NCI-H526 (cell line): ENCODE results near the gene SMARCA4.
A peak's percentile ranks its signal among the peaks of the same experiment; 100 is the strongest.

Experiments used
- DNase-seq, 2 experiments: peaks; one replicate each; lab custom pipeline; 2025; lab: John Stamatoyannopoulos, UW

Gene SMARCA4

GRCh38 chr19:11014403-11014911 lies 53.6 kb downstream of the SMARCA4 start:
- DNase-seq: peak in 1 of 2 experiments; percentile 6

DNA sequence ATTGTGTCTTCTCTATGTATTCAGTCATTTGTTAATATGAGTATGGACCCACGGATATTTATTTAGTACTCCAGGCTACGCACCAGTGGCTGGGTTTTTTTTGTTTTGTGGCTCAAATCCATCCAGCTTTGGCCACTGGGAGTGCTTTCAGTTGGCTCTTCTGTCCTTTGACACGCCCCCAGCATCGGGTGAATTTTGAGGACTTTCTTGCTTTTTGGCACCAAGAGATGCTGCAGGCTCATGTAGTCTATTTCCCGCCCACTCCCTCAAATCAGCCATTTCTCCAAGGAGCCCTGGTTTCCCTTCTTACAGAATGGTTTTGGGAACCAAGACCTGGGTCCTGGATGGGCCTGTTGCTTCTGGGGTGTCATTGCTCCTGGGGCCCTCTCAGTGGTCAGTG lies 55.8 kb downstream of the SMARCA4 start:
- DNase-seq: no peak

GRCh38 chr19:11017275-11018035 lies 56.6 kb downstream of the SMARCA4 start:
- DNase-seq: no peak

DNA sequence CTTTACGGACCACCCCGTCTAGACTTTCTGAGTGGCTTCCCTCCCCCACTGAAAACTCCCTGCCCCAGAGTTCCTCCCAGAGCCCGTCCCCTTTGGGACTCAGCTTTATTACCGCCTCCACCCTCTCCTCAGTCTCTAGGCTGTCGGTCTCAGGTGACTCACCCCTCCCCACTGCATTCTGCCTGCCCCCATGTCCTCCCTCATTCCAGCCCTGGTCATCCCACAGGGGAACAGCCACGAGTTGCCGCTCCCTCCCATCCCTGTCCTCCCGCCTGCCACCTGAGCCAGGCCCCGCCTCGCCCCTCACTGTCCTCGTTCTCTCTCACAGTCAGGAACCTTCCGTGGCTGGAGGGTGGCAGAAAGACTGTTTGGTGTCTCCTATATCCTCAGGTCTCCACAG lies 57.3 kb downstream of the SMARCA4 start:
- no peak for DNase-seq

DNA sequence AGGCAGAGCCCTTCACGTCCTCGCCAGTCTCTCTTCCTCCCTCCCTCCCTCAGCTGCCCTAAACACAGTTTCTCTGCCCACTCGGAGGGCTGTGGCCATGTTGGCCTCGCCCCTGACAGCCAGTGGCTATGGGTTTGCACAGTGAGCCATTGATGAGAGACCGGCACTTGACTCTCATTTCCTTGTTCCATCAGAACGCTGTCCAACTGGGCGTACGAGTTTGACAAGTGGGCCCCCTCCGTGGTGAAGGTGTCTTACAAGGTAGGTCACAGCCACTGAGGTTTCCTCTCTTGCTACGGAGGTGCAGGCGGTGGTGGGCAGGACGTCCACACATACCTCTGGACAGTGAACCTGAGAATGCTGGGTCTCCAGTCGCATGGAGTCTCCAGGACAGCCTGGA lies 57.9 kb downstream of the SMARCA4 start:
- no peak for DNase-seq

- DNase-seq: no peak
Measured at GRCh38 chr19:11019262-11019661, 58.4 kb downstream of the SMARCA4 start.

DNA sequence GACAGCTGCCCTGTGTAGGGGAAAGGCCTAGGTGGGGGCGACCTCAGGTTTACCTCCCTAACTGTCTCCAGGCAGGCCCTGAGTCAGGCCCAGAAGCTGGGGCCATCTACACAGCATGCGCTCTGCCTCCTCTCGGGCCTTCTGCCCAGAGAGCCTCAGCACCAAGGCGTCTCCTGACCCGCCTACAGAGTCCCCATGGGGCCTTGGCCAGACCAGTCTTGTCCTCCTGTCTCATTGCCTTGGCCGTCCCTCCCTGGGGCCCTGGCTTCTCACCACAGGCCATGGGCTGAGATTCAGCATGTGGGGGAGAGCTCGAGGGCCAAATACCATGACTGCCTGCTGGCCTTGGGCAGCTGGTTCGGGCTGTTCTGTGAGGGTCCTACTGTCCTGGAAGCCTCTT lies 59.0 kb downstream of the SMARCA4 start:
- no peak for DNase-seq

DNA sequence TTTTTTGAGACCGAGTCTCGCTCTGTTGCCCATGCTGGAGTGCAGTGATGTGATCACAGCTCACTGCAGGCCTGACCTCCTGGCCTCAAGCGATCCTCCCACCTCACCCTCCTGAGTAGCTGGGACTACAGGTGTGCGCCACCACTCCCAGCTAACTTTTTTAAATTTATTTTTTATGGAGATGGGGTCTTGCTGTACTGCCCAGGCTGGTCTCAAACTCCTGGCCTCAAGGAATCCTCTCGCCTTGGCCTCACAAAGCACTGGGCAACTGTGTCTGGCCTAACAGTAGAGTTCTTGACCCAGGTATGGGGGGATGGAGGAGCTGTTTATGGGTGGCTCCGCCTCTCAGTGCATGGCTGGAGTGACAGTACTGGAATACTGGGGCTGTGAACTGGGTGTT lies 59.6 kb downstream of the SMARCA4 start:
- no peak for DNase-seq

- DNase-seq: no peak
Measured at GRCh38 chr19:11020982-11021759, 60.3 kb downstream of the SMARCA4 start.

DNA sequence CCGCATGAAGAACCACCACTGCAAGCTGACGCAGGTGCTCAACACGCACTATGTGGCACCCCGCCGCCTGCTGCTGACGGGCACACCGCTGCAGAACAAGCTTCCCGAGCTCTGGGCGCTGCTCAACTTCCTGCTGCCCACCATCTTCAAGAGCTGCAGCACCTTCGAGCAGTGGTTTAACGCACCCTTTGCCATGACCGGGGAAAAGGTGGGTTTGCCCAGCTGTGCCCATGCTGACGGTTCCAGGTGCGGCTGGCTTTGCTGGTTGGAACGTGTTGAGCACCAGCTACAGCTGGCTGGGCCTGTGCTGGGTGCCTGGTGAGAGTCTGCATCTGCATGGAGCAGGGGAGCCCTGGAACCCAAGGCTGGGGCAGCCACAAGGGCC lies 60.9 kb downstream of the SMARCA4 start:
- no peak for DNase-seq

GRCh38 chr19:11023016-11023415 lies 62.2 kb downstream of the SMARCA4 start:
- no peak for DNase-seq

- DNase-seq: no peak
Measured at GRCh38 chr19:11023710-11024109, 62.9 kb downstream of the SMARCA4 start.

- no peak for DNase-seq
Measured at GRCh38 chr19:11024259-11024658, 63.4 kb downstream of the SMARCA4 start.

DNA sequence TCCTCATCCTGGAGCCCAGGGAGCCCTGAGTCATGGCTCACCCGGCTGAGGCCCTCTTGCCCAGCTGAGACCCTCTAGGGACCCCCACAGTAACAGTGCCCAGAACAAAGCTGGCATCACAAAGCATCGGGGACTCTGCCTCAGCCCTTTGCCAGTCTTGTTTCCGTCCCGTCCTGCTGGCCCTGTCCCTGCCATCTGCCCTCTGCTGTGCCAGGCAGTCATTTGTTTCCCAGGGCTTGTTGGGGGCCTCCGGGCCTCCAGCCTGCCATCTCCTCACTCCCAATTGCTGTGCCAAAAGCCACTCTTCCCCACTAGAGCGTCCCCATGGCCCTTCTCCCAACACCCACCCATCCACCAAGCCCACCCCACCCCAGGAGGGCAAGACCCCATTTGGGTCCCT lies 64.2 kb downstream of the SMARCA4 start:
- no peak for DNase-seq

- no peak for DNase-seq
Measured at GRCh38 chr19:11025445-11025844, 64.6 kb downstream of the SMARCA4 start.

DNA sequence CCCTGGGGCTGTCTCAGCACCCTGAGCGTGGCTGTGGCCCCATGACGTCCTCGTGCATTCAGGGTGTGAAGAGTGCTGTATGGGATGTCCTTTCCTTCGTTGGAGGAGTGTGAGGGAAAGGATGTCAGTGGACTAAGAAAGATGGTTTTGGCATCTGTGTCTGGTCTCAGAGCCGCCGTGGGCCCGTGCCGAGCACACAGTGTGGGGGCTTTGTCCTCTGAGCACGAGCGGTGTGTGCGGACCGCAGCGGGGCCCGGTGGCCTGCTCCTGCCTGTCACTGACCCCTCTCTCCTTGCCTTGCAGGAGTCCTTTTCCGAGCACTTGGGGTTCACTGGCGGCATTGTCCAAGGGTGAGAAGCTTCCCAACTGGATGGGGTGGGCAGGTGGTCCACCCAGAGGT lies 65.2 kb downstream of the SMARCA4 start:
- DNase-seq: no peak

- no peak for DNase-seq
Measured at GRCh38 chr19:11027381-11027780, 66.6 kb downstream of the SMARCA4 start.

- DNase-seq: no peak
Measured at GRCh38 chr19:11028146-11028545, 67.3 kb downstream of the SMARCA4 start.

GRCh38 chr19:11031421-11032070 lies 70.7 kb downstream of the SMARCA4 start:
- DNase-seq: no peak

GRCh38 chr19:11033251-11033650 lies 72.4 kb downstream of the SMARCA4 start:
- no peak for DNase-seq

- DNase-seq: no peak
Measured at GRCh38 chr19:11033763-11034162, 72.9 kb downstream of the SMARCA4 start.

DNA sequence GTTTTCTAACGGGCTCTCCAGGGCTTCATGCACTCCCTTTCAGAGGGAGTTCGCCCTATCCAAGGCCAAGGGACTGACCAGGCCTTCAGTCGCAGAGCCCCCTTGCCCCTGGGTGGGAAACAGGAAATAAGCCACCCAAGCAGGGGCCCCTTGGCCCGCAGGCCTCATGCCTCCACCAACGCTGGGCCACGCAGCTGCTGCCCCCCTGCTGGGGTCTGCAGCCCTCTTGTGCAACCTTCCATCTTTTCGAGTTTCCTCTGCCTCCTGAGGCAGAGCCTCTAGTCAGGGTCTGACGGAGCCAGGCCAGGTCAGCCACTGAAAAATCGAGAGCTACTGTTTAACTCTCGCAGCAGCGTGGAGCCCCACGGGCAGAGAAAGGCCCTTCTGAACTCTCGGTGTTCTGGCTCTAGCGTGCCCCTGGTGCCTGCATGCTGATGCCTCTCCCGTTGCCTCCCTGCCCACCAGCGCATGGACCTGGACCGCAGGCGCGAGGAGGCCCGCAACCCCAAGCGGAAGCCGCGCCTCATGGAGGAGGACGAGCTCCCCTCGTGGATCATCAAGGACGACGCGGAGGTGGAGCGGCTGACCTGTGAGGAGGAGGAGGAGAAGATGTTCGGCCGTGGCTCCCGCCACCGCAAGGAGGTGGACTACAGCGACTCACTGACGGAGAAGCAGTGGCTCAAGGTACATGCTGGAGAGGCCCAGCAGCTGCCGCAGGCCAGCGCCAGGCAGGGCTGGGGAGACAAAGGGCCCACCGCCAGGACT lies 73.8 kb downstream of the SMARCA4 start:
- DNase-seq: no peak
